GM19240 (cell line): ENCODE measurements around the gene TBC1D2B.

Source experiments
- DNase-seq: peaks from one replicate; pipeline ENCODE4 v3.0.0; 2011; ENCODE audit warnings: low spot score; ENCODE audit not compliant: insufficient read length

The TBC1D2B gene

GRCh38 chr15:78035861-78036476, 41.5 kb downstream of the TBC1D2B start:
- DNase-seq: no peak

- no peak for DNase-seq
These were observed 42.2 kb downstream of the TBC1D2B start for GRCh38 chr15:78035321-78035751.

DNA sequence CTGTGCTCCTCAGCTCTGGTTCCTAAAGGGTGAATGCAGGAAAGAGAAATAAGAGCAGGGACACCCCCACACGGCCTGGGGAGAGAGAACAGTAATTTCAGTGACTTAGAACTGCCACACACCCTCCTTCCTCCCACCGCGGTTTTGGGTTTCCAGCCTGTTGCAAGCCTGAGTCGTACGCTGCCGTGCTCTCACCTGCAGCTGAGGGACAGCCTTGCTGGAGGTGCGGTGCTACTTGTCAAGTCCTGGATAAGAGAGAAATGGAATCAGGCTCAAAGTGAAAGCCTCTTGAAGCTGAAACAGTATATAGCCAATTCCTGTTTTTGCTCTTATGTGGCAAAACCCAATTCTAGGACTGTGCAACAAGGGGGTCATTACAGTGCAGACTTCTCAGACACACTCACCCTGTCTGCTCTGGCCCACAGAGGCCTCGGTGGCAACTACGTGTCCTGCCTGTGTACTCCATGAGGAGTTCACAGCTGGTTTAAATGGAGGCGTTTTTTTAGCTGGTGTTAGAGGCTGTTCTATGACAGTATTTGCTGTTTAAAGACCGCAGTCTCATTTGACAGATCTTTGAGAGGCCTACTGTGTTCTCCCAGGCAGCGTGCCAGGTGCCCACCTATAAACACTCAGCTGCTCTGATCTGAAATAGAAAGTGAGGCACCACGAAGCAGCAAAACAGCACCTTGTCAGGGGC, 42.9 kb downstream of the TBC1D2B start:
- peak; percentile 40 for DNase-seq

DNA sequence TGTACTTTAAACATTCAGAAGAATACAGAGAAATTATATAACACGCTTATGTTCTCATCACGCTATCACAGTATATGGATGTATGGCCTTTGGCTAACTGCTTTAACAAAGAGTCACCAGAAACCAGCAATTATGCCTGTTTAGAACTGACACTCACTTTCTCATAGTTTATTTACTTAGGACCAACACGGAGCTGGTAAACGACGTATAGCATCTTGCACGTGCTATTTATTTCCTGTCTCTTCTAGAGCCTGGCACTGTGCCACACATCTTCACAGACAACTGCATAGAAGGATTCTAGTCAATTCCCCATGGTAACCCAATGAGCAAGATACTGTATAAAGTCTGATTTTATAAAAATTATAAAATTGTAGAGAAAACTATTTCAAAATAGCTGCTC, 43.6 kb downstream of the TBC1D2B start:
- DNase-seq: no peak

DNA sequence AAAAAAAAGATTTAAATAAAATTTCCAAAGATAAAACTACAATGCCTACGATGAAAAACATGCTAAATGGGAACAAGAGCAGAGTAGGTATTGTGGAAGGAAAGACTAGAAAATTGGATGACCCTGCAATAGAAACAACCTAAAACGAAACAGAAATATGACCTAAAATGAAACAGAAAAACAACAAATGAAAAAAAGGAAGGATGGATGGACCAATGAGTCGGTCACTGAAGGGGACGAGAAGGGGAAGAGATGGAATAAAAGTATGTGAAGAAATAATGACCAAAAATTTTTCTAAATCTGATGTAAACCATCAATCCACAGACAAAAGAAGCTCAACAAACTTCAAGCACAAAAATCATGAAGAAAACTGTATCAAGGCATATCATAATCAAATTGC, 44.8 kb downstream of the TBC1D2B start:
- no peak for DNase-seq

- DNase-seq: no peak
These were observed 52.6 kb downstream of the TBC1D2B start for GRCh38 chr15:78024883-78025282.

- no peak for DNase-seq
These were observed 53.0 kb downstream of the TBC1D2B start for GRCh38 chr15:78024519-78024870.

- no peak for DNase-seq
These were observed 53.5 kb downstream of the TBC1D2B start for GRCh38 chr15:78023865-78024518.

DNA sequence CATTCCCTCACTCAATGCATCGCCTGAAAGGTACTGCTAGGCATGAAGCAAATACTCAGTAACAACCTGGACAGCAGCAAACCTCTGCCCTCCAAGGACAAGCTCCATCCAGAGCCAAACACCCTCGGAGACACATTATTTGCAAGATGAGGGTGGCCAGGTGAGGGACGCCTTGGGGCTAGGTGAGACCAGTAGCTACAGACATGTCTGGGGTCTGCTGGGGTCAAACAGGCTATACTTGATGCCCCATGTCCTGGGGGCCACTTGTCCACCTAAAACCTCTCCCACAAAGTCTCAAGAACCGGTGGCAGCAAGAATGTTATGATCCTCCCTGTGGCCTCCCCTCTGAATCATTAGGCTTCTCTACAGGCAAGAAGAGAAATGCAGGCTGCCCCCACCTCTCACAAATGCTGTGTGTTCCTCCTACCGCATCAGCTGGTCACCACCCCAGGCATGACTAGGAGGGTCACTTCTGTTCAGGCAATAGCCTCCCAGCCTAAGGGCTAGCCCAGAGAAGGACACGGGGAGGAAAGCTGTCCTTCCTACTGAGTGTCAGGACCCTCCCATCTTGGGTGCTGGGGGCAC, 54.3 kb downstream of the TBC1D2B start:
- no peak for DNase-seq

DNA sequence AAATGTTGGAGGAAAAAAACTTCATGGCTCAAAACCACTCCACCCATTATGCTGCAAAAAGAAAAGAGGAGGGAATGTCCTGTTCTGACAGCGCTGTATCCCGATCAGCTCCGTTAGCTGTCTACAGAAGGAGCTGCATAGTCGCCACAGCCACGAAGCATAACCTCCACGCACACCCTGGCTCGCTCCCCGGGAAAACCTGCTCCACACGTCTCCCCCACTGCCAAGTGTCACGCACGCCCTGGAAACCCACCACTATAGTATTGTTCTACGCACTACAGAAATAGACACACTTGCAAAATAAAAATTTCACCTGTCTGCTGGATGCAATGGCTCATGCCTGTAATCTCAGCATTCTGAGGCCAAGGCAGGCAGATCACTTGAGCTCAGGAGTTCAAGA, 55.8 kb downstream of the TBC1D2B start:
- DNase-seq: no peak

DNA sequence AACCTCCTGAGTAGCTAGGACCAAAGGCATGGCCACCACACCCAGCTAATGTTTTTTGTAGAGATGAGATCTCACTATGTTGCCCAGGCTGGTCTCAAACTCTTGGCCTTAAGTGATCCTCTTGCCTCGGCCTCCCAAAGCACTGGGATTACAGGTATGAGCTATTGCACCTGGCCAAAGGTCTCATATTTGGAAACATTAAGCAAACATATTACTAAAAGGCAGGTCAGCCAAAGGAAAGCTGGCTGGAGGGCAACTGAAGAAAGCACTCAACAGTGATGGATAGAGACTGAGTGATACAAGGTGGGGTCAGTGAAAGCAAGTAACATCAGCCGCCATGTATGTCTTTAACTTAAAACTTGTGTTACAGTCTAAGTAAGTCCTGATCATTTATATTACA, 57.5 kb downstream of the TBC1D2B start:
- no peak for DNase-seq

DNA sequence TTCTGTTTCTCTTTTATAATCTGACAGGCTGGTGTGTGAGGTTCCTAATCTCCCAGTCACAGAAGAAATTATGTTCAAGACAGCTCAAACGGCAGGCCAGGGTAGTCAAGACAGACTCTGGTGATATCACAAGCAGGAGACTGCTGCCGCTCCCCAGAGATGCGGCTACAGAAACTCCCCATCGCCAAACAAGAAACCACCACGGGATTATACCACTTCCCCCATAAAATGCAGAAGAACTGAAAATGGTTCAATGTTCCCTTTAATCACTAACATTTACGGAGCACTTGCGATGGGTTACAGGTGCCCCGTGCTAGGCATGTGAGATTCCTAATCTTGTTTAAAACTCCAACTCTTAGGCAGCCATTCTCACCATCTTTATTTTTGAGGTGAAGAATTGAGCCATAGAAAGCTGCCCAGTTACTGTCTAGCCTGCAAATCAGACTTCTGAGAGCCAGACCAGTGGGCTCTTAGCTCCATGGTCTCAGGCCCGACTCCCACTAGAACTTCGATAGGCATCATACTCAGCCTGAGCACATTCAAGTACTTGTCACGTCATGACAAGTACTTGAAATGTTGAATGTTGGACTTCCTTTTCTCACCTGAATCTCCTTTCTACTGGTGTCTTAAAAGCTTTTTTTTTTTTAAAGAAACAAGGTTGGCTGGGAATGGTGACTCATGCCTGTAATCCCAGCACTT, 58.4 kb downstream of the TBC1D2B start:
- peak; percentile 39 for DNase-seq

DNA sequence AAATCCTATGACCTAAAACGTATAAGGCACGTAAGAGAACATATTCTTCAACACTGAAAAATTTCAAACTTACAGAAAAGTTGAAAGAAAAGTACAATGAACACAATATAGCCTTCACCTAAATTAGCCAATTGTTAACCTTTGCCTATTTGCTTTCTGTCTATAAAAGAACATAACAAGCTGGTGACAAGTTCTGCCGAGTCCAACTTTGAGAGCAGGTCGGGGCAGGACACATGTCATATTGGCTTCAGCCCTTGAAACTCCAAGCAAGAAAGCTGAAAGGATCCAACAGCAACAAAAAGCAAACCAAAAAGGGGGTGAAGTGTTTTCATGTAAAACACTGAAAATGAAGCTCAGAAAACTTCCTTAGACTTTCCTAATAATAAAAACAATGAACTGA, 59.1 kb downstream of the TBC1D2B start:
- no peak for DNase-seq

DNA sequence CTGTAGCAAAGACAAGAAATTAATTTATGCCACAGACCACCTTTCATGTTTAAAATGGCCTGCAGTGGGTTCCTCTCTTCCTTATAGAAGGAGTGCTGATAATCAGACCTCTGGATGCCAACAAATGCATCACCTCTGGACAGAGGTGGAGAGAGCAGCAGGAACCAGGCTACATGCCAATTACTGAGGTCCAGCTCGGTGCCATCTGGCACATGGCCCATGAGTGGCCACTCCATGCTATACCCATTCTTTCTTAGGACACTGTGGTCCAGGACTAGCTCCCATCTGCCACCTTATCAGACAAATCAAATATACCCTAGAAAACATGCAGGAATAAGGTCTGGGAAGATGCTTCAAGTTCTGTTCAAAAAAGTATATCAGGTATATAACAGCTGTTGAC, 60.7 kb downstream of the TBC1D2B start:
- no peak for DNase-seq

DNA sequence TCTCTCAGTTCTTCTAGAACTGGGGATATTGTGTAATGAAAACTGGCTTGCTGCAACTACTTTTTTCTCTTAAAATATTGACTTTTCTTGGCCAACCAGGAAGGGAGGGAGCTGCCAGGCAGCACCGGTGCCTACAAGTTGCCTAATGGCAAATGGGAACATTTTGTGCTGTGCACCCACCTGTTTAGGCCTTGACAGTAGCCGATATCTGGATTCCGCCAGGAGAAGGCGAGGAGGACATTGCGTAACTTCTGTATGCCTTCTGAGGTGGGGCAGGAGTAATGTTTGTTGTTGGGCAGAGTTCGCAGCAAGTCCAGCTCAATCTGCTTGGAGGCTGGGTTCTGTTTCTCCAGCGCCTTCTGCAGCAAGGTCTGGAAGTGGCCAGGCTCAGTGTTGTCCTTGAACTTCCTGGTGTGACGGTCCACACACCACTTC, 64.9 kb downstream of the TBC1D2B start:
- DNase-seq: no peak

GRCh38 chr15:78010067-78010466, 67.4 kb downstream of the TBC1D2B start:
- DNase-seq: no peak

DNA sequence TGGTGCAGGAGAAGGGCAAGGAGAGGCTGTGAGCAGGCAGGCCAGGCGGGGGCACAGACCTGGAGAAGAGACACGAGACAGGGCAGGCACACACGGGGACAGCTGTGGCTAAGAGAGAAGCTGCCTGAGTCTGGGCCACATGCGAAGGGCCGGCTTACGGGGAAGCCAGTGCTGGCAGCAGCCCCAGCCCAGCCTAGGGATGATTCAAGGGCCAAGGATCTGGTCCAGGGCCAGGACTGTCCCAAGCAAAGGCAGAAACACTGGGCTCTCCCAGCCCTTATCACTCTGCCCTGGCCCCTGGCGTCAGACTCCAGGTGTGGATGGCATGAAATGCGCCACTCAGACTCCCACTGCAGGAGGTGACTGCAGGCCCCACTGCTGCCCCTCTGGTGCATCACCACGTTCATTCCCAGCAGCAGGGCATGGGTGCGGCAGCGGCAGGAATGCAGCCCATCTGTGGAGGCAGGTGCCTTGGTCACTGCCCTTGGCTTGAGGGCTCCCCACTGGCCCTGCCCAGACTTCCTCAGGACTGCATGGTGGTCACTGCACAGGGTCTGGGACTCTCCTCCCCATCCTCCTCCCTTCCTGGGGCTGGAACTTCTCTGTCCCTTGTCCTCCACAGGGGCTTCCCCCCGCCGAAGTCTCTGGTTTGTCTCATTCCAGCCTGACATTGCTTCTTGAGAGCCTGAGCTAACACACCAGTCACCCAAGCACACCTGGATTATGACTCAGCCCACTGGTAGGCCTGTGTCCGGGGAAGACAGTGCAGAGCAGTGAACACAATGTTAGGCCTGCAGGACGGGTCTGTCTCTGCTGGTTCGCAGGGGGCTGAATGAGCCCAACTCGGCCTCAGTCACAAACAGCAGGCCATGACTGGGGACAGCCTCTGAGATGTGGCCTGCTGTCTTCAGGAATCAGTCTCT, 69.3 kb downstream of the TBC1D2B start:
- no peak for DNase-seq

DNA sequence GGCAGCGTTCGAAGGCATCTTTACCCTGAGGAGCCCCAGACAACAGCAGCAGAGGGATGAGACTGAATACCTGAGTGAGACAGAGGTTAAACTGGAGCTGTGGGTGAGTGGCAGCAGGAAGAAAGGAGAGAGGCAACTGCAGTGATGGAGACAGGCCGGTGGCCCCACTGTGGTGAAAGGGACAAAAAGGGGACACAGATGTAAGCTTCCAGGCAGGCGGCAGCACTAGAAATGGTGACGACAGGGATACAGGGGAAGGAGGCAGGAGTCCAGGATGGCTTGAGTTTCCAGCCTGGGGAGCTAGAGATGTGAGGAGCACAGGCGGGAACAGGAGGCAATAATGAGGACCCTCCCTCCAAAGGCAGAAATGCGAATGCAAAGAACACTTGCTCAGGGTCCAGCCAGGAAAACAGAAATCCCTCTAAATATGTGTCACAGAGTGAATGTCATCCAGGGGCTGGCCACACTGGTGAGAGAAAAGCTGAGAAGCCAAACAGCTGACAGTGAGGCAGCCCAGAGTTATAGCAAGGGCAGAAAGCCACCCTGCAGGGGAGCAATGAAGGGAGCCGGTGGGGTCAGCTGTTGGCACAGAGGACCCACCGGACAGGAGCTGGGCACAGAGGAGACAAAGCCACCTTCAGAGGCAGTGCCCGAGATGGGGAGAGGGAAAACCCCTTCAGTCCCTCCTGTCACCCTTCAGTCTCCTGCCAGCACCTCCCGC, 70.1 kb downstream of the TBC1D2B start:
- DNase-seq: no peak

DNA sequence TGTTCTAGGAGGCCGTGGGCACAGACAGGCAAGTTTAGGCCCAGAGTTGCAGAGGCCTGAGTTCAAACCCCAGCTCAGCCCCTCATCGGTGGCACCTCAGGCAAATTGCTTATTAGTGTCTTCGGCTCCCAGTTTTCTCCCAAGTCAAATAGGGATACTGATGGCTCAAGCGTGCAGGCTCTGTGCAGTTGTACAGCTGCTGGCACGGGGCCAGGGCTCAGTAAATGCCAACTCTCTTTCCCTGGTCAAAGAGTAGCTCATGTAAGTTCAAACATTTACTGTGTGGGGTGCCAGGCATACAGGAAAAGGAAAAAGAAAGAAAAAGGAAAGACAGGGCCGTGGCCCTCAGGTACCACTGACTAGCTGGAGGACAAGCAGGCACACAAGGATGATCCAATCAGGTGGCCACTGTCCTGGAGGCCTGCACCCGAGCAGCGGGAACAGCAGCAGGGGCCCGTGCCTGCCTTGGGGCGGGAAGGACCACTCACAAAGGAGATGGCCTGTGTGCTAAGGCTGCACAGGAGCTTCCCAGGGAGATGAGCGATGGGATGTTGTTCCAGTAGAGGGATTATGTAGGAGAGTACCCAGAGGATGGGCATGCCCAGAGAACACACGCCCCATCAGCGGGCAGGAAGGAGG, 70.8 kb downstream of the TBC1D2B start:
- no peak for DNase-seq
